Measurements from ENCODE around the gene SYMPK.

- TF ChIP-seq CTCF (IDR thresholded peaks at IDR 0.05): no peak
- TF ChIP-seq POLR2A (IDR thresholded peaks at IDR 0.05): no peak
Observed at GRCh38 chr19:45828523-45828922, 34.4 kb downstream of the SYMPK start.
